ENCODE results near the gene DISC1. TPM values are rescaled to one million over a fixed set of nuclear protein-coding genes. Genes with fewer than 3 reads are reported as not detected.
"Not testable (repeated sequence)": the region's sequence is repeated elsewhere in the genome, so short reads cannot be mapped to it uniquely, and the experiment has no call there.

DISC1 gene
- total RNA-seq, 2 experiments from 2014 or later, result 19.8 to 20.0 TPM

- Mint-ChIP-seq H3K4me3 (no peak overlapping the region), H3K4me1 (ENCODE audit: low read depth) (no peaks in the 10 kb centered on the region), H3K36me3 (ENCODE audit: low read depth) (peaks cover 53% of the 10 kb centered on the region), H3K27me3 (no peaks in the 10 kb centered on the region), H3K9me3 (peaks cover 5% of the 10 kb centered on the region), H3K27ac (no peak overlapping the region)
- H3K36me3 ChIP-seq (ENCODE audit: insufficient read depth, low read length), result no peaks in the 10 kb centered on the region
- H3K27me3 ChIP-seq (ENCODE audit: control insufficient read depth in 1 of 2, insufficient read depth in 2 of 2, low read length in 2 of 2), result no peaks in the 10 kb centered on the region
- intact Hi-C loops (cut with DNase I, micrococcal nuclease), result no loop called here
- H3K4me3 ChIP-seq (ENCODE audit: low read length), result no peak overlapping the region
- CTCF ChIA-PET, result no interaction called here
- TF ChIP-seq, protein P1, sequence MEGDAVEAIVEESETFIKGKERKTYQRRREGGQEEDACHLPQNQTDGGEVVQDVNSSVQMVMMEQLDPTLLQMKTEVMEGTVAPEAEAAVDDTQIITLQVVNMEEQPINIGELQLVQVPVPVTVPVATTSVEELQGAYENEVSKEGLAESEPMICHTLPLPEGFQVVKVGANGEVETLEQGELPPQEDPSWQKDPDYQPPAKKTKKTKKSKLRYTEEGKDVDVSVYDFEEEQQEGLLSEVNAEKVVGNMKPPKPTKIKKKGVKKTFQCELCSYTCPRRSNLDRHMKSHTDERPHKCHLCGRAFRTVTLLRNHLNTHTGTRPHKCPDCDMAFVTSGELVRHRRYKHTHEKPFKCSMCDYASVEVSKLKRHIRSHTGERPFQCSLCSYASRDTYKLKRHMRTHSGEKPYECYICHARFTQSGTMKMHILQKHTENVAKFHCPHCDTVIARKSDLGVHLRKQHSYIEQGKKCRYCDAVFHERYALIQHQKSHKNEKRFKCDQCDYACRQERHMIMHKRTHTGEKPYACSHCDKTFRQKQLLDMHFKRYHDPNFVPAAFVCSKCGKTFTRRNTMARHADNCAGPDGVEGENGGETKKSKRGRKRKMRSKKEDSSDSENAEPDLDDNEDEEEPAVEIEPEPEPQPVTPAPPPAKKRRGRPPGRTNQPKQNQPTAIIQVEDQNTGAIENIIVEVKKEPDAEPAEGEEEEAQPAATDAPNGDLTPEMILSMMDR (IDR thresholded peaks at IDR 0.05), result no peak
- no peaks in the 10 kb centered on the region for H3K4me1 ChIP-seq (ENCODE audit: insufficient read depth, low read length)
- no peak overlapping the region for H3K27ac ChIP-seq (ENCODE audit: low read depth in 1 of 2, low read length in 2 of 2)
- no peaks in the 10 kb centered on the region for H3K9me3 ChIP-seq (ENCODE audit: control insufficient read depth in 1 of 2, insufficient read depth in 1 of 2, low read length in 2 of 2)
- POLR2A ChIA-PET, result no interaction called here
- no peak for DNase-seq
- ATAC-seq (ENCODE audit: poor library complexity), result no peak
Observed at GRCh38 chr1:231943084-231943483, 316.5 kb downstream of the DISC1 start.

GRCh38 chr1:231948102-231948501 is 321.5 kb downstream of the DISC1 start:
- peaks cover 43% of the 10 kb centered on the region for H3K36me3 Mint-ChIP-seq (ENCODE audit: low read depth)
- H3K4me1 ChIP-seq (ENCODE audit: insufficient read depth, low read length); H3K4me3 ChIP-seq (ENCODE audit: low read length); H3K27me3 ChIP-seq (ENCODE audit: control insufficient read depth in 1 of 2, insufficient read depth in 2 of 2, low read length in 2 of 2); CTCF ChIA-PET; intact Hi-C loops (cut with DNase I, micrococcal nuclease); H3K36me3 ChIP-seq (ENCODE audit: insufficient read depth, low read length); H3K27me3 Mint-ChIP-seq; DNase-seq; POLR2A ChIA-PET; H3K4me1 Mint-ChIP-seq (ENCODE audit: low read depth); ATAC-seq (ENCODE audit: poor library complexity); H3K9me3 ChIP-seq (ENCODE audit: control insufficient read depth in 1 of 2, insufficient read depth in 1 of 2, low read length in 2 of 2); H3K27ac Mint-ChIP-seq; H3K9me3 Mint-ChIP-seq; H3K27ac ChIP-seq (ENCODE audit: low read depth in 1 of 2, low read length in 2 of 2); H3K4me3 Mint-ChIP-seq: not testable (repeated sequence)

GRCh38 chr1:231949277-231950091 is 322.9 kb downstream of the DISC1 start:
- H3K4me1 Mint-ChIP-seq (ENCODE audit: low read depth), result peaks cover 6% of the 10 kb centered on the region
- no peaks in the 10 kb centered on the region for H3K4me1 ChIP-seq (ENCODE audit: insufficient read depth, low read length)
- no peak for DNase-seq
- H3K36me3 ChIP-seq (ENCODE audit: insufficient read depth, low read length), result no peaks in the 10 kb centered on the region
- no peaks in the 10 kb centered on the region for H3K27me3 ChIP-seq (ENCODE audit: control insufficient read depth in 1 of 2, insufficient read depth in 2 of 2, low read length in 2 of 2)
- ChIA-PET POLR2A (interaction anchor here (0.7 kb wide), 1 partner anchor 43 kb away, joined by 3 read pairs; no protein-coding TSS in a partner anchor), CTCF (no interaction called here)
- H3K4me3 ChIP-seq (ENCODE audit: low read length), result no peak overlapping the region
- H3K36me3 Mint-ChIP-seq (ENCODE audit: low read depth), result peaks cover 39% of the 10 kb centered on the region
- no peak for ATAC-seq (ENCODE audit: poor library complexity)
- no peak overlapping the region for H3K4me3 Mint-ChIP-seq
- H3K27ac ChIP-seq (ENCODE audit: low read depth in 1 of 2, low read length in 2 of 2), result no peak overlapping the region
- H3K9me3 ChIP-seq (ENCODE audit: control insufficient read depth in 1 of 2, insufficient read depth in 1 of 2, low read length in 2 of 2), result no peaks in the 10 kb centered on the region
- TF ChIP-seq, protein P1 (IDR thresholded peaks at IDR 0.05), result no peak
- peaks cover 8% of the 10 kb centered on the region for H3K9me3 Mint-ChIP-seq
- intact Hi-C loops (cut with DNase I, micrococcal nuclease), result no loop called here
- no peaks in the 10 kb centered on the region for H3K27me3 Mint-ChIP-seq
- no peak overlapping the region for H3K27ac Mint-ChIP-seq

Data from CD4-positive, alpha-beta T cell (primary cell).